ENCODE measurements around the gene LFNG.

LFNG gene

DNA sequence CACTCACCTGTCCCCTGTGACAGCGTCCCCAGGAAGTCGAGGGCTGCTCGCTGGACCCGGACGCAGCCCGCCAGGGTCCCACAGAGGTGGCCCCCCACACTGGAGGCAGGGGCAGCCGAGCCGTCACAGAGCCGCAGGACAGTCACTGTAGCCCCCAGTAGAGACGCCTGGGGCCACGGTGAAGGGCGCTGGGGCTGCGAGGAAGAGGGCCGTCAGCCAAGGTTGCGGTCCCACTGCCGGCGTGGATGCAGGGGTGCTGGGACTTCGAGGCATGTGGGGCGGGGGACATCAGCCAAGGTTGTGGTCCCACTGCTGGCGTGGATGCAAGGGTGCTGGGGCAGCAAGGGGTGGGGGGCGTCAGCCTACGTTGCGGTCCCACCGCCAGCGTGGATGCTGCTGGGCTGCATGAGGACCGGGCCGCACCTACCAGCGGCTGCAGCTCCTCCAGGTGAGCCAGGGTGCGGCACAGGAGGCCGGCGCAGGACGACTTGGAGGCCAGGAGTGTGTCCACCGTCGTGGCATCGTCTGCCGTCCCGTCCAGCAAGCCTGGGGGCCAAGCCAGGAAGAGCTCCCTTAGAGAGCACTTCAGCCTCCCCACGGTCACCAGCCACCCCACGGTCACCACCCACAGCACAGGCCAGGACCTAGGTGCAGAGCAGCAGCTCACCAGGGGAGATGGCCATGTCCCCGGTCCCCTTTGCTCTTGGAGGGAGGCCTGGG lies 21.9 kb downstream of the LFNG start:
- Mint-ChIP-seq H3K36me3 (ENCODE audit: low read depth) (peaks cover 10% of the 10 kb centered on the region), H3K4me3 (no peak overlapping the region), H3K9me3 (no peaks in the 10 kb centered on the region), H3K4me1 (no peaks in the 10 kb centered on the region), H3K27ac (no peak overlapping the region), H3K27me3 (ENCODE audit: low read depth, poor library complexity) (no peaks in the 10 kb centered on the region)
- no peak for DNase-seq
- TF ChIP-seq, protein P1, sequence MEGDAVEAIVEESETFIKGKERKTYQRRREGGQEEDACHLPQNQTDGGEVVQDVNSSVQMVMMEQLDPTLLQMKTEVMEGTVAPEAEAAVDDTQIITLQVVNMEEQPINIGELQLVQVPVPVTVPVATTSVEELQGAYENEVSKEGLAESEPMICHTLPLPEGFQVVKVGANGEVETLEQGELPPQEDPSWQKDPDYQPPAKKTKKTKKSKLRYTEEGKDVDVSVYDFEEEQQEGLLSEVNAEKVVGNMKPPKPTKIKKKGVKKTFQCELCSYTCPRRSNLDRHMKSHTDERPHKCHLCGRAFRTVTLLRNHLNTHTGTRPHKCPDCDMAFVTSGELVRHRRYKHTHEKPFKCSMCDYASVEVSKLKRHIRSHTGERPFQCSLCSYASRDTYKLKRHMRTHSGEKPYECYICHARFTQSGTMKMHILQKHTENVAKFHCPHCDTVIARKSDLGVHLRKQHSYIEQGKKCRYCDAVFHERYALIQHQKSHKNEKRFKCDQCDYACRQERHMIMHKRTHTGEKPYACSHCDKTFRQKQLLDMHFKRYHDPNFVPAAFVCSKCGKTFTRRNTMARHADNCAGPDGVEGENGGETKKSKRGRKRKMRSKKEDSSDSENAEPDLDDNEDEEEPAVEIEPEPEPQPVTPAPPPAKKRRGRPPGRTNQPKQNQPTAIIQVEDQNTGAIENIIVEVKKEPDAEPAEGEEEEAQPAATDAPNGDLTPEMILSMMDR (IDR thresholded peaks at IDR 0.05) = no peak

DNA sequence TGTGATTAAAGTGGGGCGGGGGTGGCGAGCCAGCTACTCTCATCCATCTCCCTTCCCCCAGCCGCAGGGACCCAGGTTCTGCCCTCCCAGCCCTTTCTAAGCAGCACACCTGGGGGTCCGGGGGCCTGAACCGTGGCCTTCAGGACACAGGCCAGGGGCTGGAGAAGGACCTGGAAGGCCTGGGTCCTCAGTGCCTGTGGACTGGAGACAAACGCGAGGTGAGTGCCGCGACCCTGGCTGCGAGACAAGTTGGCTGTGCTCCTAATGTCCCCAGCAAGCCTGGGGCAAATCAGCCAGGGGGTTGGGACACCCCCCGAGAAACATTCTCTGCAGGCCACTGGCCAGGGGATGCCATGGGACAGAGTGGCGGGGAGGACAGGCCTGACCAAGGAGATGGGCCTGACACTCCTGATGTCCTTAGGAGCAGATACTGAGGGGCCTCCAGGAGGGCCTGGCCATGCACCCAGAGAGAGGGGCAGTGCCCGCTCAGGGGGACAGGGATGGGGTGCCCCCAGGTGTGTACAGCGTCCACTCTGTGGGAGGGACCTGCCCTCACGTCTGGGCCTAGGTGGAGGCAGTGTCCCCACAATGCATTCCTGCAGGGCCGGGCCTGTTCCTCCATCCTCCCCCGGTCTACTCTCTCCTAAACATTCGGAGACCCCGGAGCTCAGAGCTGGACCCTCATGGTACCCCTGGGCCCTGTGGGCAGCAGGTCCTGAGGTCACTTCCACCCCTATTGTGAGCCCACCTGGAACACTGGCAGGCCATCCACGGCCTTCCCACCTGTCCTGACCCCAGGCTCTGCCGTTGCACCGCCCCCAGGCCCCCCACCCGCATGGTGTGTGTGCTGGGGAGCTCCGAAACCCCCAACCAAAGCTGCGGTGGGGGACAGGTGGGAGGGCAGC lies 22.7 kb downstream of the LFNG start:
- no peak for DNase-seq
- H3K36me3 Mint-ChIP-seq (ENCODE audit: low read depth) = peaks cover 17% of the 10 kb centered on the region
- no peaks in the 10 kb centered on the region for H3K27me3 Mint-ChIP-seq (ENCODE audit: low read depth, poor library complexity)
- no peak overlapping the region for H3K27ac Mint-ChIP-seq
- no peaks in the 10 kb centered on the region for H3K9me3 Mint-ChIP-seq
- H3K4me1 Mint-ChIP-seq = no peaks in the 10 kb centered on the region
- TF ChIP-seq, protein P1 (IDR thresholded peaks at IDR 0.05) = no peak
- H3K4me3 Mint-ChIP-seq = no peak overlapping the region

DNA sequence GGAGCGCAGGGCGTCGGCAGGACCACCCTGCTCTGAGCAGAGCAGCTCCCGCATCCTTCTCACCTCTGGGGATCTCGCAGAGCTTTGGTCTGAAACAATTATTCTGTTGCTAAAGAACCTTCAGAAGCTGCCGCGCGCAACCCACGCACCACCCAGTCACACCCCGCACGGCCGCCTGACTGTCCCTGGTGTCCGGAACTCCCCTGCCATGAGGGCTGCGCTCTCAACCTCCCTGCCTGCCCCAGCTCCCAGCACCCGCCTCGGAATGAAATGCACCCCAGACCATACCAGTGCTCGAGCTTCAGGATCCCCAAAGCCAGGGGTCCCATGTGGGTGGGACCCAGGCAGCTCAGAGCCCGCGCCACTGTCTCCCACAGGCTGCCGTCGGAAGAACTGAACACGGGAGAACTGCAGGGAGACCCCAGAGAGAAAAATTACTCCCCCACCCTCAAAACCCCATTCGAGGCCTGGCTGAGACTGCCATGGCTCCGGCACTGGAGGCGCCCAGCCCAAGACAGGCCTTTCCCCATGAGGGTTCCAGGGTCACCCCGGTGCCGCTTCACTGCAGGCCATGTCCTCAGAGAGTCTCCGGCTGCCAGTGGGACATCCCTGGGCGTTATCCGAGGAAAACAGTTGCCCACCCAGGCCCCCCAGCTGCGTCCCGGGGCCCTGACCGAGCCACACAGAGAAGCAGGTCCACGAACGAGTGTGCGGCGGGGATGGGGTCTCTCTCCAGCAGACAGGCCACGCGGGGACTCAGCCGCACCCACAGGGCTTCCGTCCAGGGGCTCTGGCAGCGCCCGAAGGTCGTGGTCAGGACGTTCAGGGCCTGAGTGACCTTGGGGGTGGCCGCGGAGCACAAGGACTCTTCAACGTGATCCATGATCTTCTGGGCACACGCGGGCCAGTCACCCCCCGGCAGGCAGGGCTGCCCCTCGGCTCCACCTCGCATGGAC lies 23.6 kb downstream of the LFNG start:
- peak overlapping the region; percentile 82 for H3K27ac Mint-ChIP-seq
- no peaks in the 10 kb centered on the region for H3K9me3 Mint-ChIP-seq
- H3K36me3 Mint-ChIP-seq (ENCODE audit: low read depth) = peaks cover 26% of the 10 kb centered on the region
- TF ChIP-seq, protein P1 (IDR thresholded peaks at IDR 0.05) = no peak
- no peak for DNase-seq
- H3K27me3 Mint-ChIP-seq (ENCODE audit: low read depth, poor library complexity) = no peaks in the 10 kb centered on the region
- no peak overlapping the region for H3K4me3 Mint-ChIP-seq
- no peaks in the 10 kb centered on the region for H3K4me1 Mint-ChIP-seq

DNA sequence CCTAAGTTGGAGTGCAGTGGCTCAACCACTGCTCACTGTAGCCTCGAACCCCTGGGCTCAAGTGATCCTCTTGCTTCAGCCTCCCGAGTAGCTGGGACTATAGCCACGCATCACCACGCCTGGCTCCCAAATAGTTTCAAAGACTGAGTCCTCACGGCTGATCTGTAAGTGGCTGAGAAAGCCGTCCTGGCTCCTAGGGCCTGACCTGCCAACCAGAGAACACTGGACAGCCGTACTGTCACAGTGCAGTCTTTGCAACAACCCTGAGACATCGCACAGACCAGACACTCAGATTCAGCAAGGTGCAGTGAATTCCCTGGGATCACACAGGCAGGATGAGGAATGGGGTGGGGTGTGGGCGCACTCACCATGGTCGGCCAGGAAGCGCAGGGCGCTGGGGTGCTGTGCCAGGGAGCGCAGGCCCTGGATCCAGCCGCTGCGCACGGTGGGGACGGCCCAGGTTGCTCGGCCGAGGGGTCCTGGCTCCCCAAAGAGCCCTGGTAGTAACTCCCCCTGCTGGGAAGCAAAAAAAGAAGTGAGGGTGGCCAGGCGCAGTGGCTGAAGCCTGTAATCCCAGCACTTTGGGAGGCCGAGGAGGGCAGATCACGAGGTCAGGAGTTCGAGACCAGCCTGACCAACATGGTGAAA lies 25.1 kb downstream of the LFNG start:
- TF ChIP-seq, protein P1 (IDR thresholded peaks at IDR 0.05) = no peak
- no peak overlapping the region for H3K27ac Mint-ChIP-seq
- H3K27me3 Mint-ChIP-seq (ENCODE audit: low read depth, poor library complexity) = no peaks in the 10 kb centered on the region
- H3K9me3 Mint-ChIP-seq = no peaks in the 10 kb centered on the region
- H3K4me3 Mint-ChIP-seq = no peak overlapping the region
- H3K36me3 Mint-ChIP-seq (ENCODE audit: low read depth) = peaks cover 36% of the 10 kb centered on the region
- DNase-seq = no peak
- H3K4me1 Mint-ChIP-seq = peaks cover 6% of the 10 kb centered on the region

DNA sequence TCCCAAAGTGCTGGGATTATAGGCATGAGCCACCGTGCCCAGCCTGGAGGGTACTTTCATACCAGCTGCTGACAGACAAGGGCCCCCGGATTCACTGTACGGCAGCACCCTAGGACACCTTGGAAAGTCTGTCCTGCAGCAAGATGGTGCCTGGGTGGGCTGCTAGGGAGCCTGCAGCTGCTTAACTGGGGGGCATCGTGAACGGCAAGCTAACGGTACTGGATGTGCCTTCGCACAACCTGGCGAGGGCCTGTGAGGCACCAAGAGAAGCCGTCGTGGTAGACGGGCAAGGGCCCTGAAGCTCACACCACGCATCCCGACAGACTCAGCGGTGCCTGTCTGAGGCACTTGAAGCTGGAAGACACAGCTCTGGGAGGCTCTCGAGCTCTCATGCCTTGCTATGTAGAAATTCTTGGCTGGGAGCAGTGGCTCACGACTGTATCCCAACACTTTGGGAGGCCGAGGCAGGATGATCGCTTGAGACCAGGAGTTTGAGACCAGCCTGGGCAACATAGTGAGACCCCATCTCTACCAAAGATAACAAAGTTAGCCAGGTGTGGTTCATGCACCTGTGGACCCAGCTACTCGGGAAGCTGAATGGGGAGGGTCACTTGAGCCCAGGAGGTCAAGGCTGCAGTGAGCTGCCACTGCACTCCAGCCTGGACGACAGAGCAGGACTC lies 26.3 kb downstream of the LFNG start:
- no peaks in the 10 kb centered on the region for H3K9me3 Mint-ChIP-seq
- H3K27me3 Mint-ChIP-seq (ENCODE audit: low read depth, poor library complexity) = no peaks in the 10 kb centered on the region
- DNase-seq = no peak
- no peak overlapping the region for H3K27ac Mint-ChIP-seq
- H3K36me3 Mint-ChIP-seq (ENCODE audit: low read depth) = peaks cover 45% of the 10 kb centered on the region
- H3K4me1 Mint-ChIP-seq = peaks cover 10% of the 10 kb centered on the region
- H3K4me3 Mint-ChIP-seq = no peak overlapping the region
- TF ChIP-seq, protein P1 (IDR thresholded peaks at IDR 0.05) = no peak

All from nephron progenitor cell (in vitro differentiated cells).